ENCODE data around the gene N4BP2L2.
"Not testable (repeated sequence)": the region's sequence is repeated elsewhere in the genome, so short reads cannot be mapped to it uniquely, and the experiment has no call there.

Gene N4BP2L2

DNA sequence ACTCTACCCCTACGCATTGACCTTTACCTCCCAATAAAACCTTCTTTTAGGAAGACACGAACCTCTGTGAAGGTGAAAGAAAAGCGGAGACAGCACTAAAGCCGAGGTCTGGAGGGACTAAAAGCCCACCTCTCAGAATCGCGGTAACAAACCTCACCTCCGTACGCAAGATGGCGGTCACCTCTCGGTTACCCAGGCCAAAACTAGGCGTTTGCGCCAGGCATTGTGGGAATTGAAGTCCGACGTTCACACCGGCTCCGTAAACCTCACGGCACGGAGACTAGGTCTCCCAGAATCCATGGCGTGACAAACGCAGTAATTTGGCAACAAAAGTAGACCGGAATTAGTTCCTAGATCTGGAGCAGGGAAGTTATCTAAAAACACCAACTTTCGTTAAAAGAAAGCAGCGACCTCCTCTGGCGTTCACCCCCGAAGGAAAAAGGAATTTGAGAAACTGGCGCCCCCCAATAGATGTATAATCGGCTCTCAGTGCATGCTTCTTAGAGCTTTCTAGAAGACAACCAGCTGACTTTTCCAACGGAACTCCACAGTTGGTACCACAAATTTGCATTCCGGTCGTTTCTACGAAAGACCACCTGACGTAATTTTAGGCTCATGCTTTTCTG lies at the start of gene N4BP2L2:
TSS of gene N4BP2L2 (minus strand) at position 175 of the 626 bp plus-strand sequence. CDS start 1,768 bp downstream, outside the sequence.
- peak; percentile 95 for DNase-seq

DNA sequence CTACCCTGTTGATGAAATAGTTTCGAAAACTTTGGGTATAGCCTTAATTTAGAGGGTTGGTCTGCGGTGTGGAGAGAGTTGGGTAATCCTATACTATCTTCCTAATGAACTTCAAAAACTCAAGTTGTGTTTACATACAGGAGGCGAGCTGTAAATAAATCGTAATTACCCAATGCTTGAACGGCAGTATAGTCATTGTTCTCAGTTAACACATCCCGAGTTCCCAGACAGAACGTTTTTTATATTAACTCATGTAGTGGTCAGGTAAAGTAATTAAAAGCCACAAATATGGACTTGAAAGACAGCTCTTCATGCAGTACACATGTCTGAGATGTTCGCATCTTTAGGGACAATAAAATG lies 49.2 kb upstream of the N4BP2L2 start:
- no peak for DNase-seq

DNA sequence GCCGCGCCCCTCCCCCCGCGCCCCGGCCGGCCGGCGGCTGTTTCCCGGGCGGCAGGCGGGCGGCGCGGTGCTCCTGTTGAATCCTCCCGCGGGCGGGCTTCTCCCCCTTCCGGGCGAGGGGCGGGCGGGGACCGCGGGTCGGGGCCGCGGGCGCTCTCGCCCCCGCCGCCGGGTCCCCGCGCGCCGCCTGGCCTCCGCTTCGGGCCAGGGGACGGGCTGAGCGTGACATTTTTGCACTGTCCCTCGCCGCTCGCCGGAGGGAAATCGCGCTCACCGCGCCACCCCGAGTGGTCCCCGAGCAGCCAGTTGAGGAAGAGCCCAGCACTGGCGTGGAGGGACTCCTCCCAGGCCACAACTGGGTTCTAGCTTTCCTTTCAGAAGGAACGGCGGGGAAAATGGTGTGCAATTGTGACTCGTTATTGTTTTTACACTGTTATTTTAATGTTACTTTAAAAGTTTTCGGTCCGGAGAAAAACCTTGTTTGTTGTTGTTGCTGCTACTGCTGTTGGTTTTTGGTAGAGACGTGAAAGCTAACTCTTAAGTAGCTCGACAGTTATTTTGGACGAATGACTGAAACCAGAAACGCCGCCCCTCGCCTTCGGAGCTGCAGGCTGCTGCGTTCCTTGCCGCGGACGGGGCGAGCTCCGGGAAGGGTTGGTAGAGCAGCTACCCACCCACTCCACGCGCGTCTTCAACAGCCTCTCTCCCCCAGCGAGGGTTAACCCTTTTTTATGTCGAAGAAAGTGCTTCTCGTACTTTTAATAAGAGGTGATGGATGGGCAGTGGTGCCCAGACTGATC lies 48.6 kb upstream of the N4BP2L2 start:
- peak; percentile 46 for DNase-seq

DNA sequence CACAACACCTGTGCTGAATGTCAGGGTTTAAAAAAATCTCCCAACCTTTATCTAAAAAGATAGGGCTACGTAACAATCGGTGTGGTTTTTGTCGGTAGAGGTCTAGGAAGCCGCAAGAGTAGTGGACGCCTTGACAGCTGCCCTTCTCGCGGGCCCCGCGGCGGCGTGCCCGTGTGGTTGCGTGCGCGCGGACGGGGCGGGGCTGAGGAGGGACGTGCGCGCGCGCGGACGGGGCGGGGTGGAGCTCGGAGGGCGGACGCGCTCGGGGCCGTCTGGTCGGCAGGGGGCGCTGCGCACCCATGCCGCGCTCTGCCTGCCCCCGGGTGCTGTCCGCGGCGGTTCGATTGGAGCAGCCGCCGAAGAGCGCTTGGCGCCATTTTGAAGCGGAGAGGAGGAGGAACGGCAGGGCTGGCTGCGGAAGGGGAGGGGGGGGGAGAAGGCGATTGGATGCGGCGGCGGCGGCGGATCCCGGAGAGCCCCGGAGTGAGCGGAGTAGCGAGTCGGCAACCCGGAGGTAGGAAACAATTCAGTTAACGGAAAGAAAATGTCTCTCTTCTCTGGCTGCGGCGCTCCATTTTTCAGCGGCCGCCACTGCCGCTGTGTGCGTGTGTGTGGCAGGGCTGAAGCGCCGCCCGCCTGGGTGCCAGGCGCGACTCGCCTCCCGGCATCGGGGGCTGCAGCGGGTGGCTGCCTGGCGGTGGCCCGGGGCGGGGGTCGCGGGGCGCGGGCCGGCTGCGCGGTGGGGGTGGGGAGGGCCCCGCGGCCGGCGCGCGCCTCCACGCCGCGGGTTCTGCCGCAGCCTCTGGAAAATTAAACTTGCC lies 47.7 kb upstream of the N4BP2L2 start, which contains the start of gene PDS5B:
TSS of gene PDS5B (plus strand) at position 373 of the 821 bp plus-strand sequence. CDS start 62,321 bp downstream, outside the sequence.
- peak; percentile 94 for DNase-seq

DNA sequence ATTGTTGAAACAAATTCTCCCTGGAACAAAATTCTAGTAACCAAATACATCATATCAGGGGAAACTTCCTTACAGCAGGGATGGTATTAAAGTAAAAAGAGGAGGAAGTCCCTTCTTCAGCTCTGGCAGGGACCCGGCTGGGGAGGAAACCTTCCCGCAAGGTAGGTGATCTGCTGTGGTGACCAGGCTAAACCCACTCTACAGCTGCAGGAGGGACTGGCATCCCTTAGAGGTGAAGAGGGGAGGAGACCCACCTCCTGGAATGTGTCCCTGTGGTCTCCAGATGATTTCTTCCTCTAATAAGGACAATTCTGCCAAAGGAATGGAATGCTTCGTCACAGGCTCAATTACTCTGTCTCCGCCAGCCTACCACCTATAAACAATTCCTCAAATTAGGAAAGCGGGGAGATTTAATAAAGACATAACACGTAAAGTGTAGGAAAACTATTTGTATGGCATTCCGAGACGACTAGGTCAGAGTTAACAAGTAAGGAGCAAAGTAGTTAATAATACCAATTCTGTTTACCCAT lies 47.0 kb upstream of the N4BP2L2 start:
- DNase-seq, result no peak

DNA sequence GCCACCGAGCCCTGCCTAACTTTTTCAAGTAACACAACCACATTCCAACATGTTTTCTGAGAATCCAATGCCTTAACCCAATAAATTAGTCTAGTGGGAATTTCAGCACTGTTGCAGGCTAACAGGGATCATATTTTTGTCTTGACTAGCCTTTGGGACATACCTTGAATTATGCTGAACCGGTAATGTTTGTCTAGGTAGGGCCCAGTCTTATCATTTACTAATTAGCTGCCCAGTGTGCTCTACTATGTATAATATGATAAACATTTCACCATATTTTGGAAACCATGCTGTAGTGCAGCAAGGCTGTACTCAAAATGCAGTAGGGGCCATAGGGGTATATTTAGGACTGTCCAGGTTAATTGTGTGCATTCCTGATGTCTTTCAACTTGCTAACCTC lies 44.4 kb upstream of the N4BP2L2 start:
- DNase-seq, result no peak

DNA sequence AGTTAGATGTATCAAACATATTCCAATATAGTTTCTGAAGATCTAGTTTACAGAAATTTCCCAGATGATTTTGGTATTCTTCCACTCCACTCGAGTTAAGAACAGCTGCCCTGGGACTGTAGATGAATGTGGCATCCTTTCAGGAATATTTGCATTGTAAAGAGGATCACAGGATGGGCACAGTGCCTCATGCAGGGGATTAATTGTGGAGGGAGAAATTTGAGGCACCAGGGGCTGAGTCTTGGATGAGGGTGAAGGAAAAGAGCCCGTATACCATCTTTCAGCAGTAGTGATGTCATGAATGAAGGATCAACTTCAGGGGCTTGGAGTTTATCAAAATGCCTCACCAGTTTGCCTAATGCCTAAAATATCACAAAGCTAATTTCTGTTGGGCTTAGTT lies 43.7 kb upstream of the N4BP2L2 start:
- DNase-seq, result no peak

DNA sequence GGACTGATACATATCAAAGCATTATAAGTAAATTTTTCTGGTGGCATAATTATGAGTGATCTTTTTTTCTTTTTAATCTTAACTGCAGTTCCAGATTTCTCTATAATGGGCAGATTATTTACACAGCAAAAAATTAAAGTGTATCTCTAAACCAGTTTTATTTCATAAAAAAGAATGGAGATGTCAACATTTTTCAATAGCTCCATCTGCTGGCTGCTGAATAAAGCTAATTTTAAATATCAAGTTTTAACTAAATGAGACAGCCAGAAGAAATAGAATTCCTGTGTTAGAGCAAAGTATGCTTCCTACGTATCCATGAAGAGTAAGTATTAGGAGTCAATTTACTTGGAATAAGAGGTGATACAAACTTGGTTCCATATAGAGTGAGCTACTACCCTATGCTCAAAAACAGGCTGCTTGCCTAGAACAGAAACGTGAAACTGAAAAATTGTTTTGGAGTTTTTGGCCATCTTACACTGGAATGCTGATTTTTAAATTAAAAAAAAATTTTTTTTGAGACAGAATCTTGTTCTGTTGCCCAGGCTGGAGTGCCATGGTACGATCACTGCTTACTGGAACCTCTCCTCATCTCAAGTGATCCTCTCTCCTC lies 42.7 kb upstream of the N4BP2L2 start:
- DNase-seq, result peak; percentile 1

DNA sequence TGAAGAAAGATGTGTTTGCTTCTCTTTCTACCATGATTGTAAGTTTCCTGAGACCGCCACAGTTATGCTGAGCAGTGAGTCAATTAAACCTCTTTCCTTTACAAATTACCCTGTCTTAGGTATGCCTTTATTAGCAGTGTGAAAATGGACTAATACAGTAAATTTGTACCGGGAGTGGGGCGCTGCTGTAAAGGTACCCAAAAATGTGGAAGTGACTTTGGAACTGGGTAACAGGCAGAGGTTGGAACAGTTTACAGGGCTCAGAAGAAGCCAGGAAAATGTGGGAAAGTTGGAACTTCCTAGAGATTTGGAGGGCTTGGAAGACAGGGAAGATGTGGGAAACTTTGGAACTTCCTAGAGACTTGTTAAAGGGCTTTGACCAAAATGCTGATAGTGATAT lies 38.4 kb upstream of the N4BP2L2 start:
- DNase-seq, result no peak

DNA sequence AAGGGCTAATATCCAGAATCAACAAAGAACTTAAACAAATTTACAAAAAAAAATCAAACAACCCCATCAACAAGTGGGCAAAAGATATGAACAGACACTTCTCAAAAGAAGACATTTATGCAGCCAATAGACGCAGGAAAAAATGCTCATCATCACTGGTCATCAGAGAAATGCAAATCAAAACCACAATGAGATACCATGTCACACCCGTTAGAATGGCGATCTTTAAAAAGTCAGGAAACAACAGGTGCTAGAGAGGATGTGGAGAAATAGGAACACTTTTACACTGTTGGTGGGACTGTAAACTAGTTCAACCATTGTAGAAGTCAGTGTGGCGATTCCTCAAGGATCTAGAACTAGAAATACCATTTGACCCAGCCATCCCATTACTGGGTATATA lies 37.1 kb upstream of the N4BP2L2 start:
- DNase-seq, result not testable (repeated sequence)

DNA sequence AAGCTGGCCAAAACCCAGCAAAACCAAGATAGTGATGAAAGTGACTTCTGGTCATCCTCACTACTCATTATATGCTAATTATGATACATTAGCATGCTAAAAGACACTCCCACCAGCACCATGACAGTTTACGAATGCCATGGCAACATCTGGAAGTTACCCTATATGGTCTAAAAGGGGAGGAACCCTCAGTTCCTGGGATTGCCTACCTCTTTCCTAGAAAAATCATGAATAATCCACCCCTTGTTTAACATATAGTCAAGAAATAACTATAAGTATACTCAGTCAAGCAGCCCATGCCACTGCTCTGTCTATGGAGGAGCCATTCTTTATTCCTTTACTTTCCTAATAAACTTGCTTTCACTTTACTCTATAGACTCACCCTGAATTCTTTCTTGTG lies 22.2 kb upstream of the N4BP2L2 start:
- DNase-seq, result not testable (repeated sequence)

DNA sequence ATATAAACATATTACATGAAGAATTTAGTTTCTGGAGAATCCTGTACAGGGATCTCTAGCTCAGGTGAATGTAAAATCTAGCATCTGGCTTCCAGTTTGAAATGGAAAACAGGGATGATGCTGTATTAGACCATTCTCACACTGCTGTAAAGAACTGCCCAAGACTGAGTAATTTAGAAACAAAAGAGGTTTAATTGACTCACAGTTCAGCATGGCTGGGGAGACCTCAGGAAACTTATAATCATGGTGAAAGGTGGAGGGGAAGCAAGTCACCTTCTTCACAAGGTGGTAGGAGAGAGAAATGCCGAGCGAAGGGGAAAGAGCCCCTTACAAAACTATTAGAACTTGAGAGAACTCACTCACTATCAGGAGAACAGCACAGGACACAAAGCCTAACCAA lies 17.0 kb upstream of the N4BP2L2 start:
- DNase-seq, result no peak

DNA sequence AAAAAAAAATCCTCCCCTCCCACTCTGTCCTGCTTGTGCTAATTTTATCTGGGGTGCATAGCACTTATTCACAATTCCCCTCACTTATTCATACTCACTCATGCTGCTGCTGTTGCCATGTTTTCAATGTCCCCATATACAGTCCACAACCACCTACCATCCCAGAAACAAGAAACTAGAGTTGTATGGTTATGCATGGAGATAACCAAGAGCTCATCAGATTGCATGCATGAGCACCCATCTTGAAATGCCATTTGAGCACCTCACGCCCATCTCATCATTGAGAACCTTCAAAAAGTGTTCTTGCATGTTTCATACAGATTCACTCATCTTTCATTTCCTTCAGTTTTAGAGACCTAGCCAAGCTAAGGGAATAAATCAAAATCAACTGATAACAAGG lies 15.1 kb upstream of the N4BP2L2 start:
- DNase-seq, result no peak

DNA sequence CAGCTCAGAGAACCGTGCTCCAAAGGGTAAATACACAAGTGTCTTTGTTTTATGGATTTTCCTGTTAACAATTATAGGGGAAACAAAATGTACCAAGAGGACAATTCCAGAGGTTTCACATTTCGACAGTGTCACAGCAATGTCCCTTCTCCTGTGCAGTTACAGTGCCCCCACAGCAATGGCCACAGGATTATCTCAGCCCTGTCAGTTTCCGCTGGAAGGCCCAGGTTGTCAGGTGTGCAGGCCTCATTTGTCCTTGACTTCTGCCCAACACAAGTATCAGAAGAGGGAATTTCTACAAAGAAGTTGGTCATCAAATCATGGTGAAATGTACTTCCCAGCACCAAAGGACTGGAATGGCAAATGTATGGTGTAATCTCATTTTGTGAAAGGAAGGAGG lies 11.2 kb upstream of the N4BP2L2 start:
- DNase-seq, result no peak

DNA sequence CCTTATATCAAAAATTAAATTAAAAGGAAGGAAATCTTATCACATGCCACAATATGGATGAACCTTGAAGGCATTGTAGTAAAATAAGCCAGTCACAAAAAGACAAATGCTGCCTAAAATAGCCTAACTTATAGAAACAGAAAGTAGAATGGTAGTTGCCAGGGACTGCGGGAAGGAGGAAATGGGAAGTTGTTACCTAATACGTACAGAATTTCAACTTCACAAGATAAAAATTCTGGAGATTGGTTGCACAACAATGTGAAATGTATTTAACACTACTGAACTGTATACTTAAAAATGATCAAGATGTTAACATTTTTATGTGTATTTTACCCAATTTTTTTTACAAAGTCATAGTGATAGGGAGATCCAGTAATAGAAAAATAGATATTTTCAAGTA lies 10.2 kb upstream of the N4BP2L2 start:
- DNase-seq, result no peak

DNA sequence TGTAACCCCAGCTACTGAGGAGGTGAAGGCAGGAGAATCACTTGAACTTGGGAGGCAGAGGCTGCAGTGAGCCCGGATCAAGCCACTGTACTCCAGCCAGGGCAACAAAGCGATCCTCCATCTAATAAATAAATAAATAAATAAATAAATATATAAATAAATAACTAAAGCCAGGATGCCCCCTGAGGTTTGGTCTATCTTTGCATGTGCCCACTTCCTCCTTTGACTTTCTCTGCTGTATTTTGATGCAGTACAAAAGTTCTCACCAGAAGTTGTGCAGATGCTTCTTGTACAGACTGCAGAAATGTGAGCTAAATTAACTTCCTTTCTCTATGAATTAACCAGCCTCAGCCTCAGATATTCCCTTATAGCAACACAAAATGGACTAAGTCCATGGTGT lies 6.5 kb upstream of the N4BP2L2 start:
- no peak for DNase-seq

DNA sequence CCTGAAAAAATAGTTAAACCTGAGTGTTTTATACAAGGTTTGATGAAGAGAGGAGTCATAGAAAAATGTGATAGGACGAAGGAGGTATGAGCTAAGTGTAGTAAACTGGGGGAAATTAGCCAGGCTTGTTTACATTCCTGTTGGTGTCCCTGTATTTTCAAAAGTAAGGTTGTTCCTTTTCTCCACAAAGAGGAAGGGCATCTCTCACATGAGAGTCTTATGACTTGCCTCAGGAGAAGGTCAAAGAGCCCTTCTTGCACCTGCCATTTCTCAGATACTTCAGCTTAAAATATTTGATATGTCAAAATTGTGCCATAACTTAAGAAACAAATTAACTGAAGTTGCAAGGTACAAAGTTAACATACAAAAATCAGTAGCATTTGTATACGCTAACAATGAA lies 3.6 kb upstream of the N4BP2L2 start:
- DNase-seq, result no peak

DNA sequence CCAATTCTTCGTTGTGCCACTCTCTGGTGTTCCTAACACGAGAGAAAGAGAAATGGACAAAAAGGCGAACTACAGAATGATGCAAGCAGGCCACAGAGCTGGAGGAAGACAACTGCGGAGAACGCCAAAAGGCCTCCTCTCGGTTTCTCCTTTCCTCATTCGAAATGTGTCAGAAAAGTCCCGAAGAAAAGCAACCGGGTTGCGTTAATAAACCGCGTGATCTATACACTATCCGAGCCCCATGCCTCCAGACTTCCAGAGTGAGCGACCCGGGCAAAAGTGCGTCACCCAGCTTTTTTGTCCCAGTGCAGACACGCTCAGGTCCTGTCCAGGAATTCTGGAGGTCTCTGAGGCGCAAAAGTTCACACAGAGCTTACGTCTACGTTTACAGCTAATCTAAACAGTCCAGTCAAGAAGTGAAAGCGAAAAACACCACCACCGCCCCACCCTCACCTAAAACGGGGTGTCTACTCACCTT lies 413 bp downstream of the N4BP2L2 start:
- peak; percentile 51 for DNase-seq

DNA sequence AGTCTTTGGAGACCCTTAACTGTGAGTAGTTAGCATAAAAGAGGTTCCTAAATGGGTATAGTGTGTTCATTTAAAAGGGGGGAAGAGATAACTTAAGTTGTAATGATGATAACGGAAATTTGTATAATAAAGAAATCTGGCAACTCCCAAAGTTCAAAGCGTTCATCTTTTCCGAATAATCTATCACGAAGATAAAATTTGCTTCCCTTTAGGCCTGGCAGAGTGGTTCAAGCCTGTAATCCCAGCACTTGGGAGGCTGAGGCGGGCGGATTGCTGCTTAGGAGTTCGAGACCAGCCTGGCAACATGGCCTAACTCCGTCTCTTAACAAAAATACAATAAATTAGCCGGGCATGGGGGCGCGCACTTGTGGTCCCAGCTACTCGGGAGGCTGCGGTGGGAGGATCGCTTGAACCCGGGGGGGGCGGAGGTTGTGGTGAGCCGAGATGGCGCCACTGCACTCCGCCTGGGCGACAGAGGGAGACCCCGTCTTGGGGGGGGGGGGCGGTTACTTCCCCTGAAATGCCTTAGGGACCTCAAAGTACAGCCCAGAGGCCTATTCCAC lies 934 bp downstream of the N4BP2L2 start:
- no peak for DNase-seq

DNA sequence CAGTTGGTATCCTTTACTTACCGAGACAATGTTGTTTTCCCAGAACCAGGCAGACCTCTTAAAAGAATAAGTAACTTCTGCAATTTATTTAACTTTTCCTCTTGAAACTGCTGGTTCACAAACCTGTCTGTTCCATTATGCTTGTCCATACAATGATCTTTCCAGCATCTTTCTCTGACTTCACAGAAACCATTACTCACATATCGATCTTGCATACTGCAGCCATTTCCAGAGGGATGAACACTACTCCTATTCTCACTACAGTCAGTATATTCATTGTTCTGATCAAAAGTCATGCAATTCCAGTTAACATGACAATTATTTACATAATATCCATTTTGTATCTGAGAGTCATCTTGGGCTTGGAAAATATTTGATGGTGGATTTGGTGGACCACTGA lies 2.8 kb downstream of the N4BP2L2 start:
- DNase-seq, result no peak

DNA sequence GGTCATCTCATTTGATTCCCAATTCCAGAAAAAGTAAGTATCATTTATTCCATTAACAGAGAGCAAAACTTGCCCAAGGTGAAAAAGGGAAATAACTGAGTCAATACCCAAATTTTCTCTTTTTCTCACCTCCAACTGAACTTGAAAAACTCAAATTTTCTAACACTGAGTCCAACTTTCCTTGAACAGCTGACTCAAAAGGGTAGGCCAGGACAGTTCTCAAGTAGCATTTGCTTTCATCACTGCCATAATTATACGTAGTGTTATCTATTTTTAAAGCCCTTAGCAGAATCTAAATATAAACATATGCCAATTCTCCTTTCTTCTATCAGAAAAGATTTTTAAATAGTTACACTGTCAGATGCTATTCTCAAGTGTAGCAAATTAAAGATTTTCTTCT lies 3.5 kb downstream of the N4BP2L2 start:
- no peak for DNase-seq

DNA sequence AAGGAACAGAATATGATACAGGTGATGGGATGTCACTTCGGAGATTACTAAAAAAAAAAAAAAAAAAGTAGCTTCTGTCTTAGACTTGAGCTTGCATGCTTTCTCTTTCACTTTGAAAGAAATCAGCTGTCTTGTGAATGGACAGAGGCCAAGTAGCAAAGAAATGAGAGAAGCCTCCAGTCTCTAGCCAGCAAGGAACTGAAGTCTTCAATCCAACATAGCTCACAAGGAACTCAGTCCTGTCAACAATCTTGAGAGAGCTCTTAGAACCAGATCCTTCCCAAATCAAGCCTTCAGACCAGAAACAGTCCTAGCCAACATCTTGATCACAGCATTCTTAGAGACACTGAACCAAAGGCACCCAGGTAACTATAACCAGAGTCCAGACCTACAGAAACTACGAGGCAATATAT lies 7.7 kb downstream of the N4BP2L2 start:
- DNase-seq, result no peak

Data from NCI-H345 (cell line).